HEK293 (cell line): Measurements from ENCODE around the gene SLC7A14.

Experiments
- CTCF ChIA-PET: fragments of 350-600 bp; formaldehyde crosslinking; extraction: SDS; loops from one replicate; lab custom pipeline; 2021; ENCODE audit warnings: antibody characterized with exemption; lab: Yijun Ruan, JAX
- POLR2A ChIA-PET: fragments of 300-600 bp; formaldehyde crosslinking; extraction: SDS; loops from one replicate; lab custom pipeline; 2020; ENCODE audit warnings: antibody characterized with exemption, inconsistent platforms; lab: Yijun Ruan, JAX
- H3K27ac ChIP-seq: fragments of 200-500 bp; sonication (Bioruptor generic); 2 replicates; pipeline ENCODE4 v1.5.1; 2014; ENCODE audit warnings: low read depth, low read length, control low read depth, inconsistent platforms; ENCODE audit errors: extremely low read depth
- H3K36me3 ChIP-seq, 2 experiments: fragments of 200-500 bp in 1 of 2; sonication (Bioruptor generic) in 1 of 2; 1 replicate in 1 of 2; 2 replicates in 1 of 2; pipeline ENCODE4 v1.5.1; 2014 to 2017; ENCODE audit warnings: inconsistent platforms in 2 of 2, low read length in 2 of 2; ENCODE audit not compliant: control insufficient read depth in 2 of 2, insufficient read depth in 1 of 2
- H3K4me1 ChIP-seq: fragments of 200-500 bp; sonication (Bioruptor generic); 2 replicates; pipeline ENCODE4 v1.5.1; 2014; ENCODE audit warnings: mild to moderate bottlenecking, low read length, inconsistent platforms; ENCODE audit not compliant: control insufficient read depth, insufficient read depth
- H3K4me3 ChIP-seq: 2 replicates; pipeline ENCODE4 v1.5.1; 2011; ENCODE audit warnings: low read depth, mild to moderate bottlenecking, control low read depth, low read length, moderate library complexity
- H3K9me3 ChIP-seq: fragments of 200-500 bp; sonication (Bioruptor generic); 2 replicates; pipeline ENCODE4 v1.5.1; 2014; ENCODE audit warnings: low read depth, low read length, inconsistent platforms; ENCODE audit not compliant: control insufficient read depth, insufficient read depth
- MEIS1 ChIP-seq: sonication (generic); formaldehyde crosslinking; IDR thresholded peaks from 2 replicates; pipeline ENCODE4 v1.8.1; 2022; ENCODE audit warnings: missing genetic modification reagents, mild to moderate bottlenecking, borderline replicate concordance
- PATZ1 ChIP-seq: fragments of 450-650 bp; formaldehyde crosslinking; IDR thresholded peaks from 2 replicates; pipeline ENCODE4 v1.5.1; 2016; ENCODE audit warnings: missing biosample characterization, missing genetic modification characterization
- PRDM10 ChIP-seq: fragments of 450-650 bp; formaldehyde crosslinking; IDR thresholded peaks from 2 replicates; pipeline ENCODE4 v1.5.1; 2016; ENCODE audit warnings: missing biosample characterization, missing genetic modification characterization
- PRDM4 ChIP-seq: fragments of 450-650 bp; formaldehyde crosslinking; IDR thresholded peaks from 2 replicates; pipeline ENCODE4 v1.5.1; 2017; ENCODE audit warnings: missing biosample characterization, missing genetic modification characterization
- SCRT2 ChIP-seq: fragments of 450-650 bp; formaldehyde crosslinking; IDR thresholded peaks from 2 replicates; pipeline ENCODE4 v1.5.1; 2016; ENCODE audit warnings: missing biosample characterization, missing genetic modification characterization
- SP7 ChIP-seq: fragments of 450-650 bp; formaldehyde crosslinking; IDR thresholded peaks from 2 replicates; pipeline ENCODE4 v1.5.1; 2016; ENCODE audit warnings: missing biosample characterization, missing genetic modification characterization
- ZBTB20 ChIP-seq: fragments of 450-650 bp; formaldehyde crosslinking; IDR thresholded peaks from 2 replicates; pipeline ENCODE4 v1.5.1; 2016; ENCODE audit warnings: missing biosample characterization, missing genetic modification characterization
- ZNF140 ChIP-seq: fragments of 450-650 bp; formaldehyde crosslinking; IDR thresholded peaks from 2 replicates; pipeline ENCODE4 v1.5.1; 2016; ENCODE audit warnings: missing biosample characterization, missing genetic modification characterization
- ZNF423 ChIP-seq: fragments of 450-650 bp; formaldehyde crosslinking; IDR thresholded peaks from 2 replicates; pipeline ENCODE4 v1.5.1; 2016; ENCODE audit warnings: missing biosample characterization, missing genetic modification characterization
- ZNF449 ChIP-seq: fragments of 450-650 bp; formaldehyde crosslinking; IDR thresholded peaks from 2 replicates; pipeline ENCODE4 v1.5.1; 2017; ENCODE audit warnings: missing biosample characterization, mild to moderate bottlenecking, missing genetic modification characterization, moderate library complexity
- ZNF518A ChIP-seq: fragments of 450-650 bp; formaldehyde crosslinking; conservative IDR thresholded peaks from 2 replicates; pipeline ENCODE4 v1.5.1; 2016; ENCODE audit warnings: low read depth, missing biosample characterization, missing genetic modification characterization
- ZNF624 ChIP-seq: fragments of 450-650 bp; formaldehyde crosslinking; IDR thresholded peaks from 2 replicates; pipeline ENCODE4 v1.5.1; 2017; ENCODE audit warnings: missing biosample characterization, missing genetic modification characterization
- ZSCAN5A ChIP-seq: fragments of 450-650 bp; formaldehyde crosslinking; IDR thresholded peaks from 2 replicates; pipeline ENCODE4 v1.5.1; 2016; ENCODE audit warnings: missing biosample characterization, missing genetic modification characterization

The SLC7A14 gene

GRCh38 chr3:170564664-170565063 is 21.2 kb downstream of the SLC7A14 start:
- TF ChIP-seq MEIS1 (no peak), PATZ1 (tag by site-specific recombination) (no peak), ZSCAN5A (tag by site-specific recombination) (no peak), ZNF624 (tag by site-specific recombination) (no peak), ZNF140 (tag by site-specific recombination) (no peak), ZNF449 (no peak), SCRT2 (tag by site-specific recombination) (no peak), ZNF423 (tag by site-specific recombination) (no peak), PRDM10 (no peak), PRDM4 (no peak), ZBTB20 (tag by site-specific recombination) (no peak), SP7 (no peak), ZNF518A (tag by site-specific recombination) (no peak)
- POLR2A ChIA-PET, result no interaction called here
- Histone ChIP-seq H3K27ac (no peak overlapping the region), H3K4me3 (no peak overlapping the region), H3K9me3 (no peaks in the 10 kb centered on the region), H3K4me1 (no peaks in the 10 kb centered on the region), H3K36me3 (no peaks in the 10 kb centered on the region)
- CTCF ChIA-PET, result interaction anchor here (0.5 kb wide), 1 partner anchor 98 kb away, joined by 3 read pairs; no protein-coding TSS in a partner anchor
